ENCODE results near the gene SEL1L3. TPM values are rescaled to one million over a fixed set of nuclear protein-coding genes. Genes with fewer than 3 reads are reported as not detected.

SEL1L3 gene
- total and polyA plus RNA-seq, 2 donors (not counting 3 experiments of a cell fraction or from before 2014, with no cell fraction given): 53.4 to 122 TPM

GRCh38 chr4:25756503-25756902 lies 106.3 kb downstream of the SEL1L3 start:
- intact Hi-C loops (cut with micrococcal nuclease) (no loop called here), dilution Hi-C loops (cut with MboI; ENCODE audit: extremely low pct_ligation_motif_present, low sequenced_read_pairs) (no loop called here)
- ChIA-PET CTCF (interaction anchor here (1.0 to 2.6 kb wide), 2 partner anchors 11 to 315 kb away, joined by 6 to 28 read pairs; no protein-coding TSS in a partner anchor), POLR2A (interaction anchor here (0.6 kb wide), 1 partner anchor 142 kb away, joined by 4 read pairs; no protein-coding TSS in a partner anchor)
- Histone ChIP-seq H3K9ac (replicated peaks; ENCODE audit: extremely low read depth, insufficient read depth, low read length) (no peak overlapping the region), H3K4me3 (replicated peaks in 1 of 3; ENCODE audit: insufficient read depth in 1 of 3, low read depth in 1 of 3, low read length in 3 of 3) (no peak overlapping the region), H3K27ac (ENCODE audit: insufficient read depth, low read depth, low read length) (no peak overlapping the region), H4K20me1 (replicated peaks; ENCODE audit: control insufficient read depth, extremely low read depth, insufficient read depth, low read length) (no peaks in the 10 kb centered on the region), H2AFZ (ENCODE audit: low read depth, low read length) (no peak overlapping the region), H3K4me1 (ENCODE audit: control insufficient read depth, extremely low read depth, insufficient read depth, low read length) (no peaks in the 10 kb centered on the region), H3K9me3 (replicated peaks; ENCODE audit: control insufficient read depth, insufficient read depth, low read length) (no peaks in the 10 kb centered on the region), H3K9me1 (replicated peaks; ENCODE audit: control insufficient read depth, extremely low read depth, insufficient read depth, low read length) (no peaks in the 10 kb centered on the region), H3K27me3 (ENCODE audit: control insufficient read depth in 2 of 2, insufficient read depth in 2 of 2, low read length in 2 of 2) (no peaks in the 10 kb centered on the region), H3K4me2 (ENCODE audit: insufficient read depth, low read length) (no peak overlapping the region), H3K36me3 (ENCODE audit: control insufficient read depth in 2 of 2, extremely low read depth in 1 of 2, insufficient read depth in 2 of 2, low read length in 2 of 2) (peaks cover 3 to 13% of the 10 kb centered on the region in 2 experiments), H3K79me2 (ENCODE audit: control insufficient read depth, insufficient read depth, low read length) (no peaks in the 10 kb centered on the region)
- no TSS peak for BruUV-seq (replicated peaks)
- TF ChIP-seq FOS (IDR thresholded peaks at IDR 0.05; ENCODE audit: borderline replicate concordance, insufficient read depth, low read length) (no peak), POLR2A (IDR thresholded peaks at IDR 0.05; ENCODE audit: low read depth, low read length) (no peak), CTCF (IDR thresholded peaks at IDR 0.05; ENCODE audit: extremely low read depth in 1 of 2, insufficient read depth in 1 of 2, low read depth in 1 of 2, low read length in 2 of 2) (no peak), GATA2 (IDR thresholded peaks at IDR 0.05; ENCODE audit: insufficient read depth, insufficient read length, low read depth, low read length) (no peak), JUN (IDR thresholded peaks at IDR 0.05; ENCODE audit: borderline replicate concordance, insufficient read depth, insufficient read length, low read depth) (no peak), MYC (IDR thresholded peaks at IDR 0.05; ENCODE audit: low read depth, low read length) (no peak), EZH2 (IDR thresholded peaks at IDR 0.05; ENCODE audit: borderline replicate concordance, low read depth, low read length, severe bottlenecking) (no peak), POLR2AphosphoS5 (IDR thresholded peaks at IDR 0.05; ENCODE audit: insufficient read depth, low read depth, low read length) (no peak)
- TF ChIP-seq, protein P1, sequence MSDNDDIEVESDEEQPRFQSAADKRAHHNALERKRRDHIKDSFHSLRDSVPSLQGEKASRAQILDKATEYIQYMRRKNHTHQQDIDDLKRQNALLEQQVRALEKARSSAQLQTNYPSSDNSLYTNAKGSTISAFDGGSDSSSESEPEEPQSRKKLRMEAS (IDR thresholded peaks at IDR 0.05; ENCODE audit: insufficient read depth, insufficient read length): no peak
- no peak for FAIRE-seq
- DNase-seq (ENCODE audit: low read depth, low spot score): no peak

All from endothelial cell of umbilical vein (primary cell).